IPS-20b (cell line): ENCODE data around the gene CAPN10.

Source experiments
- H3K27ac ChIP-seq: one replicate; pipeline ENCODE4 v1.5.1; 2013; ENCODE audit warnings: low read length
- H3K27me3 ChIP-seq: 2 replicates; pipeline ENCODE4 v1.6.1; 2013; ENCODE audit warnings: mild to moderate bottlenecking, low read length, inconsistent platforms; ENCODE audit not compliant: insufficient read depth
- H3K36me3 ChIP-seq: 2 replicates; pipeline ENCODE4 v1.6.1; 2013; ENCODE audit warnings: low read depth, mild to moderate bottlenecking, inconsistent platforms, low read length, moderate library complexity; ENCODE audit not compliant: insufficient read depth
- H3K4me1 ChIP-seq: 2 replicates; pipeline ENCODE4 v1.6.1; 2013; ENCODE audit warnings: mild to moderate bottlenecking, control low read depth, inconsistent platforms, low read length, moderate library complexity; ENCODE audit not compliant: insufficient read depth
- H3K4me3 ChIP-seq: 2 replicates; pipeline ENCODE4 v1.5.1; 2013; ENCODE audit warnings: mild to moderate bottlenecking, low read length, inconsistent platforms
- H3K9ac ChIP-seq: 2 replicates; pipeline ENCODE4 v1.6.1; 2013; ENCODE audit warnings: low read depth, mild to moderate bottlenecking, inconsistent platforms, low read length, moderate library complexity
- H3K9me3 ChIP-seq: 2 replicates; pipeline ENCODE4 v1.6.1; 2013; ENCODE audit warnings: mild to moderate bottlenecking, low read depth, low read length, inconsistent platforms; ENCODE audit not compliant: insufficient read depth

Gene CAPN10

GRCh38 chr2:240565333-240566202 lies 21.0 kb upstream of the CAPN10 start:
- H3K9ac ChIP-seq: no peak overlapping the region
- H3K27ac ChIP-seq: no peak overlapping the region
- peak overlapping the region; percentile 43; the same call in 1 of the 2 replicates for H3K4me3 ChIP-seq
- H3K27me3 ChIP-seq: peaks cover 44% of the 10 kb centered on the region
- 0 out of 2 replicates have a peak, but pooled peaks cover 3% of the 10 kb centered on the region for H3K4me1 ChIP-seq
- no peaks in the 10 kb centered on the region for H3K9me3 ChIP-seq
- H3K36me3 ChIP-seq: no peaks in the 10 kb centered on the region

- Histone ChIP-seq H3K27ac (no peak overlapping the region), H3K27me3 (peaks cover 44% of the 10 kb centered on the region), H3K9ac (no peak overlapping the region), H3K36me3 (no peaks in the 10 kb centered on the region), H3K4me1 (0 out of 2 replicates have a peak, but pooled peaks cover 3% of the 10 kb centered on the region), H3K4me3 (peak overlapping the region; percentile 43; the same call in 1 of the 2 replicates), H3K9me3 (no peaks in the 10 kb centered on the region)
Measured at GRCh38 chr2:240566203-240567136, 20.1 kb upstream of the CAPN10 start.

- no peak overlapping the region for H3K27ac ChIP-seq
- H3K27me3 ChIP-seq: peaks cover 44% of the 10 kb centered on the region
- H3K9me3 ChIP-seq: no peaks in the 10 kb centered on the region
- H3K4me3 ChIP-seq: peak overlapping the region; percentile 63
- no peaks in the 10 kb centered on the region for H3K36me3 ChIP-seq
- H3K9ac ChIP-seq: no peak overlapping the region
- H3K4me1 ChIP-seq: no peaks in the 10 kb centered on the region
Measured at GRCh38 chr2:240567137-240567871, 19.2 kb upstream of the CAPN10 start.

GRCh38 chr2:240567872-240568677 lies 18.5 kb upstream of the CAPN10 start, which contains the start of gene RNPEPL1:
TSS of gene RNPEPL1 (plus strand) at chr2:240568484. CDS start at chr2:240568587, 103 bp downstream.
- Histone ChIP-seq H3K4me1 (no peaks in the 10 kb centered on the region), H3K4me3 (peak within 1 kb of the TSS; percentile 63), H3K36me3 (no peaks in the 10 kb centered on the region)

GRCh38 chr2:240568678-240569522 lies 17.6 kb upstream of the CAPN10 start:
- Histone ChIP-seq H3K27ac (no peak overlapping the region), H3K4me3 (peak overlapping the region; percentile 56), H3K9me3 (no peaks in the 10 kb centered on the region), H3K4me1 (no peaks in the 10 kb centered on the region), H3K27me3 (peaks cover 44% of the 10 kb centered on the region), H3K36me3 (no peaks in the 10 kb centered on the region), H3K9ac (no peak overlapping the region)

More at GRCh38 chr2:240567872-240568677, 18.5 kb upstream of the CAPN10 start, which contains the start of gene RNPEPL1:
- H3K27ac ChIP-seq: no peak within 1 kb of the TSS
- H3K9me3 ChIP-seq: no peaks in the 10 kb centered on the region
- no peak within 1 kb of the TSS for H3K9ac ChIP-seq
- peaks cover 44% of the 10 kb centered on the region for H3K27me3 ChIP-seq

DNA sequence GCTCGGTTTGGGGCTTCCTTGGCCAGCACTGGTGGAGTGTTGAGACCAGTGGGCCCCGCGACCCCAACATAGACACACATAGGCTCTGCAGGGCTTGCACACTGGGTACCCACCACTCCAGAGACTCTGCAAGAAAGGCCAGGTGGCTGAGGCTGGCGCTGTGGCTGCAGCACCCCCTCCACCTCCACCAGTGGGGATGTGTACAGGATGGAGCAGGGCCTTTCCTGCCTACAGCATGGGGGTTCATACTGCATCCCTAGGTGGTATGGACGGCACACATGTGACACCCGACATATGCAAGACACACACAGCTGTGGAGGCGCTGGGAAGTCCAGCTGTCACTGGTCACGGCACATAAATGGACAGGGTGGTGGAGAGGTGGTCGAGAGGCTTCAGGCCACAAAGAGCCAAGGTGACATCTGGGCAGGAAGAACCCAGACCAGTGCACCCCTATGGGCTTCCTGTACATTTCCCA lies 17.0 kb upstream of the CAPN10 start:
- H3K27ac ChIP-seq: no peak overlapping the region
- no peak overlapping the region for H3K9ac ChIP-seq
- H3K36me3 ChIP-seq: no peaks in the 10 kb centered on the region
- no peaks in the 10 kb centered on the region for H3K4me1 ChIP-seq
- peak overlapping the region; percentile 56 for H3K4me3 ChIP-seq
- no peaks in the 10 kb centered on the region for H3K9me3 ChIP-seq
- H3K27me3 ChIP-seq: peaks cover 44% of the 10 kb centered on the region

DNA sequence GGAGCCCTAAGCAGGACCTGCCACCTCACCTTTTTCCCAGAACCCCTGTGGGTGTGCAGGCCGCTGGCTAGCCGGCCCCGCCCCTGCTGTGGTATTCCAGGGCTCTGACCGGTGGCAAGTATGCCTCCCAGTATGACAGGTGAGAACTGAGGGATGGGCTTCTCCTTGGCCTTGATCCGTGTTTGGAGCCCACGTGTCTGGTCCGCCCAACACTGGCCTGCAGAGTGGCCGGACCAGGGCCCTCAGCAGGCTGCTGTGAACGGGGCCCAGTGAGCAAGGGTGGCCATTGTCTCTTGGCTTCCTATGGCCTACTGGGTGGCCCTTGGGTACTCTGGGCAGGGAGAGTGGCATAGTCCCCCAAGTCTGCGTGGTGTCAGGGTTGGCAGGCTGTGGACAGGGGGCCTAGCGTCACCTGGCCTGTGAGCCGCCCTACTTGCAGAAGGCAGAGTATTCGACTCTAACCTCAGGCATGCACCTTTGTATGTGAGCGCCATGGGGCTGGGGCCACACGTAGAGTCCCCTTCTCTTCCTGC lies 16.5 kb upstream of the CAPN10 start:
- no peaks in the 10 kb centered on the region for H3K36me3 ChIP-seq
- no peaks in the 10 kb centered on the region for H3K4me1 ChIP-seq
- no peaks in the 10 kb centered on the region for H3K9me3 ChIP-seq
- no peak overlapping the region for H3K4me3 ChIP-seq
- H3K9ac ChIP-seq: no peak overlapping the region
- no peak overlapping the region for H3K27ac ChIP-seq
- H3K27me3 ChIP-seq: peaks cover 44% of the 10 kb centered on the region

DNA sequence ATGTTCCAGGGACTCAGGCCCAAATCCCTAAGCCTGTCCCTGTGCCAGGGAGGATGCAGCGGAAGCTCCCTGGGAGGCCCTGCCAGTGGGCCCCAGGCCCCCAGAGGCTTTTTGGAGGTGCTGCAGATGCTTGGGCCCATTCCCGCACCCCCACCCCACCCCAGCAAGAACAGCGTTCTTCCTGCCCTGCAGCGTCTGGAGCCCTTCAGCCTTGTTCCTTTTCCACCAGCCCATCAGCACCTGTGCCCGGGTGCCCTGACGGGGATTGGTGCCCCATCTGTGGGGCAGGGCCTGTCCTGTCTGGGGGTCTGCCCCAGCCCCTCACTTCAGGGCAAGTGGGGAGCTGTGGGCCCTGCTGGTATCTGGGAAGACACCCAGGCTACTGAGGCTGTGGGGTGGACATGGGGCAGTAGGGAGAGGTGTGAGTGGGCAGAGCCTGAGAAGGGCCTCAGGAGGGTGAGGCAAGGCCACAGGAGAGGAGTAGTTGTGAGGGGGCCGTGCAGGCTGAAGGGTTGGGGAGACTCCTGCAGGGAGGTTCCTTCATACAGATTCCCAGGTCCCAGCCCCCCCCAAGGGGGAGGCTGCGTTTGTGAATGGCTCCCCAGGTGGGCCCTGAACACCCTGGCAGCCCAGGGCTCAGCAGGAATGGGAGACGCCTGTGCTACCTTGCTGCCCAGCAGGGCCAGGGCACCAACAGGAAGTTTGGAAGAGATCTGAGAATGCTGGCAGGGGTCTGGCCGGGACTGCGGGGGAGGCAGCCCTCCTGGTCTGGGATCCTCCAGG lies 15.8 kb upstream of the CAPN10 start:
- Histone ChIP-seq H3K36me3 (no peaks in the 10 kb centered on the region), H3K4me1 (no peaks in the 10 kb centered on the region), H3K27ac (no peak overlapping the region), H3K27me3 (peaks cover 40% of the 10 kb centered on the region), H3K9me3 (no peaks in the 10 kb centered on the region), H3K9ac (no peak overlapping the region), H3K4me3 (no peak overlapping the region)

GRCh38 chr2:240571314-240571973 lies 15.1 kb upstream of the CAPN10 start:
- Histone ChIP-seq H3K9me3 (no peaks in the 10 kb centered on the region), H3K27me3 (peaks cover 34% of the 10 kb centered on the region), H3K4me3 (no peak overlapping the region), H3K9ac (no peak overlapping the region), H3K36me3 (no peaks in the 10 kb centered on the region), H3K27ac (no peak overlapping the region), H3K4me1 (no peaks in the 10 kb centered on the region)
